Neural cell (in vitro differentiated cells): ENCODE data around the gene SEMA6C. TPM values are rescaled to one million over a fixed set of nuclear protein-coding genes. Genes with fewer than 3 reads are reported as not detected.

Experiments
- H2AFZ ChIP-seq: fragments of 200-600, 300-800 bp; sonication (generic), shearing (Covaris generic); 2 replicates; pipeline ENCODE4 v1.6.0; 2014; ENCODE audit warnings: low read depth, mild to moderate bottlenecking, antibody characterized with exemption, low read length, moderate library complexity
- H3F3A ChIP-seq: fragments of 200-600 bp; shearing (Covaris generic); 2 replicates; pipeline ENCODE4 v1.6.1; 2016; ENCODE audit warnings: mild to moderate bottlenecking, moderate library complexity, mixed read lengths, antibody characterized with exemption, low read length; ENCODE audit not compliant: insufficient read depth, poor library complexity, severe bottlenecking
- H3K27ac ChIP-seq: fragments of 200-600, 300-800 bp; sonication (generic), shearing (Covaris generic); 2 replicates; pipeline ENCODE4 v1.5.1; 2014; ENCODE audit warnings: mild to moderate bottlenecking, low read length, moderate library complexity
- H3K27me3 ChIP-seq: fragments of 300-800, 200-600 bp; sonication (generic), shearing (Covaris generic); 2 replicates; pipeline ENCODE4 v1.6.0; 2014; ENCODE audit warnings: mild to moderate bottlenecking, low read depth, low read length, moderate library complexity; ENCODE audit not compliant: insufficient read depth
- H3K36me3 ChIP-seq: fragments of 300-800, 200-600 bp; sonication (generic), shearing (Covaris generic); 2 replicates; pipeline ENCODE4 v1.5.1; 2014; ENCODE audit warnings: mild to moderate bottlenecking, antibody characterized with exemption, low read length, moderate library complexity; ENCODE audit not compliant: insufficient read depth
- H3K4me2 ChIP-seq: fragments of 300-800, 200-600 bp; sonication (generic), shearing (Covaris generic); 2 replicates; pipeline ENCODE4 v1.6.0; 2014; ENCODE audit warnings: mild to moderate bottlenecking, low read length
- H3K4me3 ChIP-seq: fragments of 300-800, 200-600 bp; sonication (generic), shearing (Covaris generic); 2 replicates; pipeline ENCODE4 v1.5.1; 2014; ENCODE audit warnings: mild to moderate bottlenecking, low read length, moderate library complexity
- H3K79me2 ChIP-seq: fragments of 200-600 bp; shearing (Covaris generic); replicated peaks from 2 replicates; pipeline ENCODE4 v1.6.0; 2014; ENCODE audit warnings: mild to moderate bottlenecking, low read length, moderate library complexity; ENCODE audit not compliant: insufficient read depth
- H3K9ac ChIP-seq: fragments of 300-800, 200-600 bp; sonication (generic), shearing (Covaris generic); 2 replicates; pipeline ENCODE4 v1.6.1; 2016; ENCODE audit warnings: mild to moderate bottlenecking, low read length, mixed read lengths
- H3K9me2 ChIP-seq: fragments of 200-600 bp; shearing (Covaris generic); 2 replicates; pipeline ENCODE4 v1.6.1; 2016; ENCODE audit warnings: mild to moderate bottlenecking, low read length, mixed read lengths; ENCODE audit not compliant: insufficient read depth
- H3K9me3 ChIP-seq: fragments of 200-600, 300-800 bp; sonication (generic), shearing (Covaris generic); 2 replicates; pipeline ENCODE4 v1.6.1; 2016; ENCODE audit warnings: mild to moderate bottlenecking, mixed run types, low read length, moderate library complexity, mixed read lengths
- H4K20me1 ChIP-seq: fragments of 200-600 bp; shearing (Covaris generic); 2 replicates; pipeline ENCODE4 v1.6.1; 2016; ENCODE audit warnings: mild to moderate bottlenecking, mixed run types; ENCODE audit not compliant: insufficient read depth
- EP300 ChIP-seq: fragments of 450-650 bp; conservative IDR thresholded peaks from 2 replicates; pipeline ENCODE4 v1.6.1; 2014; ENCODE audit warnings: antibody characterized with exemption, mild to moderate bottlenecking, moderate library complexity; ENCODE audit not compliant: poor library complexity, severe bottlenecking
- EZH2 ChIP-seq: fragments of 200-600, 300-800 bp; shearing (Covaris generic), sonication (generic); IDR thresholded peaks from 2 replicates; pipeline ENCODE4 v1.6.1; 2014; ENCODE audit warnings: antibody characterized with exemption, low read length, borderline replicate concordance, mild to moderate bottlenecking; ENCODE audit not compliant: insufficient read depth, poor library complexity, severe bottlenecking
- MXI1 ChIP-seq: fragments of 450-650 bp; conservative IDR thresholded peaks from 2 replicates; pipeline ENCODE4 v1.6.1; 2014; ENCODE audit warnings: antibody characterized with exemption, mild to moderate bottlenecking; ENCODE audit not compliant: poor library complexity, severe bottlenecking
- POLR2AphosphoS5 ChIP-seq: IDR thresholded peaks from 2 replicates; pipeline ENCODE4 v1.6.1; 2012
- RAD21 ChIP-seq: fragments of 450-650 bp; conservative IDR thresholded peaks from 2 replicates; pipeline ENCODE4 v1.6.1; 2014; ENCODE audit warnings: antibody characterized with exemption, mild to moderate bottlenecking, moderate library complexity
- SMC3 ChIP-seq: fragments of 450-650 bp; conservative IDR thresholded peaks from 2 replicates; pipeline ENCODE4 v1.6.1; 2014; ENCODE audit warnings: antibody characterized with exemption, mild to moderate bottlenecking, moderate library complexity; ENCODE audit not compliant: poor library complexity
- TAF1 ChIP-seq: IDR thresholded peaks from 2 replicates; pipeline ENCODE4 v1.6.1; 2012; ENCODE audit warnings: low read depth
- polyA plus RNA-seq: library from polyadenylated mRNA; depleted of rRNA; stranded (reverse); fragments of >200 nt; gene quantifications from 2 replicates; pipeline ENCODE4 v1.2.3, GENCODE V29; 2014
- TF ChIP-seq, protein P1 (sequence below): IDR thresholded peaks from 2 replicates; pipeline ENCODE4 v1.6.1; 2012; ENCODE audit warnings: borderline replicate concordance
- TF ChIP-seq, protein P2 (sequence below): fragments of 450-650 bp; IDR thresholded peaks from 2 replicates; pipeline ENCODE4 v1.5.1; 2014; ENCODE audit warnings: antibody characterized with exemption, mild to moderate bottlenecking, moderate library complexity; ENCODE audit not compliant: poor library complexity, severe bottlenecking

Gene SEMA6C
- polyA plus RNA-seq, 1 donor from 2014 or later: 32.5 TPM

DNA sequence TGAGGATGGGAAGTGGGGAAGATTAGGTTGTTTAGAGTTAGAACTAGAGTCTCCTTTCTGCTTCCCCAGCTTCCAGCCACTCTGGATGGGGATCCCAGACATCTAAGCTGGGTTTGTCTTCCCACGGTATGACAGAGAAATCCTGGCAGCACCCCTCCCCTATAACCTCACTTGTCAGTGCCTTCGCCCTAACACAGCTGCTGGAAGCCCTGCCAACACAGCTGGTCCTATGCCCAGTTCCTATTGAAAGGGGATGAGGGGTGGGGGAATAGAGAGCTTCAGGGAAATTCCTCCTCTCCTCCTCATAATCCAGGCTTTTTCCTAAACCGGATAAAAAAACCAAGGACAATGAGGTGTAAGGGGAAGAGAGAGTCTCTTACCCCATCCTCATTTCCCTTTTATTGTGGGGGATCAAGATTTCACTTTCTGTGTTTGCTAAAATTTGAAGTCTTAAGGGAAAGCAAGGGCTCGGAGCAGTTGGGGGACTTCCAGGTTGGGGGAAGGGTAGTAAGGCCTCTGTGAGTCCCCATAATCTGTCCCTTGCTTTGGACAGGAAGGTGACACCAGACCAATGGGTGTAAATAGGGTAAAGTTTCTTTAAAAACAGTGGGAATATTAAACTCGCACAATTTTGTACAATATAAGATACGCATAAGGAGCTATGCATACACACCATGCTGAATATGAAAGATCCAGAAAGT is 28.8 kb upstream of the SEMA6C start:
- Histone ChIP-seq H3K4me3 (no peak overlapping the region), H3K9me2 (no peaks in the 10 kb centered on the region), H3K36me3 (no peaks in the 10 kb centered on the region), H3F3A (no peaks in the 10 kb centered on the region), H3K9ac (no peak overlapping the region), H2AFZ (no peak overlapping the region), H3K4me2 (no peak overlapping the region), H3K27ac (no peak overlapping the region), H3K27me3 (no peaks in the 10 kb centered on the region), H3K79me2 (no peaks in the 10 kb centered on the region), H3K9me3 (no peaks in the 10 kb centered on the region), H4K20me1 (no peaks in the 10 kb centered on the region)
- no peak for TF ChIP-seq POLR2AphosphoS5
- no peak for TF ChIP-seq MXI1
- TF ChIP-seq EZH2: no peak
- TF ChIP-seq, protein P1, sequence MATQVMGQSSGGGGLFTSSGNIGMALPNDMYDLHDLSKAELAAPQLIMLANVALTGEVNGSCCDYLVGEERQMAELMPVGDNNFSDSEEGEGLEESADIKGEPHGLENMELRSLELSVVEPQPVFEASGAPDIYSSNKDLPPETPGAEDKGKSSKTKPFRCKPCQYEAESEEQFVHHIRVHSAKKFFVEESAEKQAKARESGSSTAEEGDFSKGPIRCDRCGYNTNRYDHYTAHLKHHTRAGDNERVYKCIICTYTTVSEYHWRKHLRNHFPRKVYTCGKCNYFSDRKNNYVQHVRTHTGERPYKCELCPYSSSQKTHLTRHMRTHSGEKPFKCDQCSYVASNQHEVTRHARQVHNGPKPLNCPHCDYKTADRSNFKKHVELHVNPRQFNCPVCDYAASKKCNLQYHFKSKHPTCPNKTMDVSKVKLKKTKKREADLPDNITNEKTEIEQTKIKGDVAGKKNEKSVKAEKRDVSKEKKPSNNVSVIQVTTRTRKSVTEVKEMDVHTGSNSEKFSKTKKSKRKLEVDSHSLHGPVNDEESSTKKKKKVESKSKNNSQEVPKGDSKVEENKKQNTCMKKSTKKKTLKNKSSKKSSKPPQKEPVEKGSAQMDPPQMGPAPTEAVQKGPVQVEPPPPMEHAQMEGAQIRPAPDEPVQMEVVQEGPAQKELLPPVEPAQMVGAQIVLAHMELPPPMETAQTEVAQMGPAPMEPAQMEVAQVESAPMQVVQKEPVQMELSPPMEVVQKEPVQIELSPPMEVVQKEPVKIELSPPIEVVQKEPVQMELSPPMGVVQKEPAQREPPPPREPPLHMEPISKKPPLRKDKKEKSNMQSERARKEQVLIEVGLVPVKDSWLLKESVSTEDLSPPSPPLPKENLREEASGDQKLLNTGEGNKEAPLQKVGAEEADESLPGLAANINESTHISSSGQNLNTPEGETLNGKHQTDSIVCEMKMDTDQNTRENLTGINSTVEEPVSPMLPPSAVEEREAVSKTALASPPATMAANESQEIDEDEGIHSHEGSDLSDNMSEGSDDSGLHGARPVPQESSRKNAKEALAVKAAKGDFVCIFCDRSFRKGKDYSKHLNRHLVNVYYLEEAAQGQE: no peak
- no peak for TF ChIP-seq TAF1
- no peak for TF ChIP-seq RAD21
- TF ChIP-seq, protein P2, sequence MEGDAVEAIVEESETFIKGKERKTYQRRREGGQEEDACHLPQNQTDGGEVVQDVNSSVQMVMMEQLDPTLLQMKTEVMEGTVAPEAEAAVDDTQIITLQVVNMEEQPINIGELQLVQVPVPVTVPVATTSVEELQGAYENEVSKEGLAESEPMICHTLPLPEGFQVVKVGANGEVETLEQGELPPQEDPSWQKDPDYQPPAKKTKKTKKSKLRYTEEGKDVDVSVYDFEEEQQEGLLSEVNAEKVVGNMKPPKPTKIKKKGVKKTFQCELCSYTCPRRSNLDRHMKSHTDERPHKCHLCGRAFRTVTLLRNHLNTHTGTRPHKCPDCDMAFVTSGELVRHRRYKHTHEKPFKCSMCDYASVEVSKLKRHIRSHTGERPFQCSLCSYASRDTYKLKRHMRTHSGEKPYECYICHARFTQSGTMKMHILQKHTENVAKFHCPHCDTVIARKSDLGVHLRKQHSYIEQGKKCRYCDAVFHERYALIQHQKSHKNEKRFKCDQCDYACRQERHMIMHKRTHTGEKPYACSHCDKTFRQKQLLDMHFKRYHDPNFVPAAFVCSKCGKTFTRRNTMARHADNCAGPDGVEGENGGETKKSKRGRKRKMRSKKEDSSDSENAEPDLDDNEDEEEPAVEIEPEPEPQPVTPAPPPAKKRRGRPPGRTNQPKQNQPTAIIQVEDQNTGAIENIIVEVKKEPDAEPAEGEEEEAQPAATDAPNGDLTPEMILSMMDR: no peak

DNA sequence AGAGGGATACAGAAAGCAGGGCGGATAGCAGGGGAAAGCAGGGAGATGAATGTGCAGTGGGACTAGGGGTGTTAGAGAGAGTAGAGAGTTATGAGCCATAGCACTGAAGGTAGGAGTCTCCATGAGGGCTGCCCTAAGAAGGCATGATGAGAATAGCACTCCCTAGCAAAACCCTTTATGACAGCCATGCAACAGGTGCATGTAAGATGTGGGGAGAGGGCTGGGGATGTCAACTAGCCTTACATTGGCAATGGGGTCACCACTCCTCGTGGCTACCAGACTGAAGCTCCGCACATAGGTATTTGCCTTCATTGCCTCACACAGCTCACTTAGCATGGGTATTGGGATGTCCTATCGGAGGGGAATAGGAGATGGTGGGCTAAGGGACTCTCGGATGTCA is 24.8 kb upstream of the SEMA6C start:
- H3K27ac ChIP-seq: no peak overlapping the region
- no peaks in the 10 kb centered on the region for H3K36me3 ChIP-seq
- H3K27me3 ChIP-seq: no peaks in the 10 kb centered on the region
- H3K9me2 ChIP-seq: no peaks in the 10 kb centered on the region
- no peaks in the 10 kb centered on the region for H3K9me3 ChIP-seq
- H3K4me3 ChIP-seq: no peak overlapping the region
- TF ChIP-seq MXI1 (no peak), POLR2AphosphoS5 (no peak), RAD21 (no peak), EZH2 (no peak), SMC3 (no peak), EP300 (no peak), TAF1 (no peak)
- TF ChIP-seq, protein P1: no peak
- TF ChIP-seq, protein P2: no peak
- no peaks in the 10 kb centered on the region for H3F3A ChIP-seq
- H4K20me1 ChIP-seq: no peaks in the 10 kb centered on the region
- no peak overlapping the region for H3K4me2 ChIP-seq
- no peak overlapping the region for H3K9ac ChIP-seq
- H3K79me2 ChIP-seq: peaks cover 10% of the 10 kb centered on the region
- H2AFZ ChIP-seq: no peak overlapping the region
